GM19023 (cell line): ENCODE results near the gene ABCB1.
A peak's percentile ranks its signal among the peaks of the same experiment; 100 is the strongest.
"Not testable (repeated sequence)": the region's sequence is repeated elsewhere in the genome, so short reads cannot be mapped to it uniquely, and the experiment has no call there.

Experiments
- ATAC-seq: cut with Tn5 transposase; IDR thresholded peaks from one replicate; pipeline ENCODE4 v1.9.1; 2021; ENCODE audit warnings: mild to moderate bottlenecking, moderate library complexity; ENCODE audit not compliant: unreplicated experiment

The ABCB1 gene

DNA sequence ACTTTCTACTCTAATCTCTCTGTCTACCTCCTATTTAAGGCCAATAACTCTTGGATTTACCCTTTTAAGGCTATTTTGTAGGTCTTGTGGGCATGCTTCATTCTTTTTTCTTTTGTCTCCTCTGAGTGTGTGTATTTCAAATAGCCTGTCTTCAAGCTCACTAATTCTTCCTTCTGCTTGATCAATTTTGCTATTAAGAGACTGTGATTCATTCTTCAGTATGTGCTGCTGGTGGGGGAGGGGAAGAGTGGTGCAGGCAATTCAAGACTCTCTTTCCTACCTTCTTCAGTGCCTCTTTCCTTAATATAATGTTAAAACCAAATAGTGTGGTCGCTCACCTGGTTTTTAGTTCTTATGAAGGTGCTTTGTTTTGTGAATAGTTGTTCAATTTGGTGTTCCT, 20.0 kb downstream of the ABCB1 start:
- ATAC-seq = no peak

DNA sequence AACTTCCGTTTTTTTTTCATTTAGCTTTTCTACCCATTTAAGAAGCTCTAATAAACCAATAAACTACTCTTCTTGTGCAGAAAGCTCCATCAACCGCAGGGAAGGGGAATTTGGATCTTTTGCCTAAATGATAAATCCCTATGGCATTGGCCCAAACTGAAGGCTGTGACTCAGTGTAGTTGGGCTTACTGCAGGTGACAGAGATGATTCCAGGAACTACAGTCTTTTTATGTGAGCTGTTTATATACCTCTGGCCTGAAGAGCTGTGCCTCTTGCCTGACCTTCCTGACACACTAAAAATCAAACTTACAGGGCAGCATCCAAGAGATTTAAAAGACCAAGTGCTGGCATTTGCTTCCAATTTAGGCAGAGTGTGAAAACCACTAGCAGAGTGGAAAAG, 25.2 kb downstream of the ABCB1 start:
- no peak for ATAC-seq

DNA sequence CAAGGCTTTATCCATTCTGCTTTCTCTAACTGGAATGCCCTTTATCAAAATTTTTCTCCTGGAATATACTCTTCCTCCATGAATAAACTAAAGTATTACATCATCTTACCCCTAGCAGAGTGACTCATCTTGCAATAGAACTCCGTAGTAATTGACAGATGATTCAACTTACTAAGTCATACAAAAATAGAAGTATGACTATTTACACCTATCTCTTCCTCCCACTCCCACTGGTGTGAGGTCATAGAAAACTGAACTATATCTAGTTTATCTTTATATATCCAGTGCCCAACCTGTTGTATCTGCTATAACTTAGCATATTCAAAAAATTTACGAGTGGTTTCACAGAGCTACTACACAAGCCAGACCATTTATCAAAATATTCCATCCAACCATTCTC, 26.1 kb downstream of the ABCB1 start:
- no peak for ATAC-seq

DNA sequence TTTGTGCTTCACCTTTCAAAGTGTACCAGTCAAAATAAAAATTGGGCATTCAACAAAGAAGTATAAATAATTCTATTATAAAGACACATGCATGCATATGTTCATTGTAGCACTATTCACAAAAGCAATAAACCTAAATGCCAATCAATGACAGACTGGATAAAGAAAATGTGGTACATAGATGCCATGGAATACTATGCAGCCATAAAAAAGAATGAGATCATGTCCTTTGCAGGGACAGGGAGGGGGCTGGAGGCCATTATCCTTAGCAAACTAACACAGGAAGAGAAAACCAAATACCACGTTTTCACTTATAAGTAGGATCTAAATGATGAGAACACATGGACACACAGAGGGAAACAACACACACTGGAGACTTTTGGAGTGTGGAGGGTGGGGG, 28.2 kb downstream of the ABCB1 start:
- ATAC-seq = not testable (repeated sequence)

DNA sequence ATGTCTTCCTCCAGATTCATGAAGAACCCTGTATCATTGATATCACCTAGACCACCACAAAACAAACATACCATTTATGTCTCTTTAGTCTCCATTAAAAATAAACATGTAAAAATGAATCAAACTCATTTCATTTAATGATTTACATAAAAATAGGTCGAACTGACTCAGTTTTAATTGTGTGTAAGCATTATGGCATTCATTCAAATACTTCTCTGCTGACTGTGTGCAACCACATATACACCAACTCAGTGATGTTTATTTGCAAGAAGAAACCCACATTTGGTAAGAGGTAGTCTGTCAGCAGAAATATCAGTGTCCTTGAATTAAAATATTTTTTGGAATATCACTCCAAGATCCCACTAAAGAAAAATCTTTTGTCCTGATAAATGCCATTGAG, 30.5 kb downstream of the ABCB1 start:
- ATAC-seq = no peak

DNA sequence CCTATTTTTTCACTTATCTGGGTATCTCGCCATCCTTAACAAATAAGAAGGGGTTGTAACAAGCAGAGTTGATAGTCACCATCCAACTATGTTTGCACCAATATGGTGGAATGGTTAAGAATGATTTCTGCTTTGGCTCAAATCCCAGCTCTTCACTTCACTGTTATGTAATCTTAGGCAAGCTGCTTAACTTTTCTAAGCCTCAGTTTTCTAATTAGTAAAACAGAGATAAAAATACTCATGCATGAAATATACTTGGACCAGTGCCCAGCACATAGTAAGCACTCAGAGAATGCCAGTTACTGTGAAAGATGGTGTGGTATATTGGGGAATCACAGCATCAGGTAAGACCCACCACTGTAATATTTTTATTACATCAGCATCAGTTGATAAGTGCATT, 33.6 kb downstream of the ABCB1 start:
- no peak for ATAC-seq

DNA sequence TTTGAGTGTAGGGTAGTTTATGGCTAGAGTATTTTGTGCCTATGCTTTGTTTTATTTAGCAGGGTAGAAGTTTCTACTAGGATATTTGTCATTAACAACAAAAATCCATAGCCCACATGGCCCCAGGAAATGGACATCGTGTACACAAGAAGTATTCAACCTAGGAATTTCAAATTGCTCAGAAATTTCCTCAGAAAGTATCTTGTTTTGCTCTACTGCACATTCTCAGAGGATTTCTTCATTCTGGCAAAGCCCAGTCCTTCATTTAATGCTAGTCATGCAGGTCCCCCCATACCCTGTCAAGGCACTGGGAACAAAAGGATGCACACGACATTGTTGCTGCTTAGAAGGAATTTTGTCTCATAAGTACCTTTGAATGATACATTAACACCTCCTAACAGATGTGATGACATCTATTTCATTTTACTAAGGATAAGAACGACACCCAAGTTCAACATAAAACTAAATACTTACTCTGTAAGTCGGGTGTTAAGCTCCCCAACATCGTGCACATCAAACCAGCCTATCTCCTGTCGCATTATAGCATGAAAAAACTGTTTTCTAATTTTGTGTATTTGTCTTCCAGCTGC, 34.3 kb downstream of the ABCB1 start:
- ATAC-seq = no peak

DNA sequence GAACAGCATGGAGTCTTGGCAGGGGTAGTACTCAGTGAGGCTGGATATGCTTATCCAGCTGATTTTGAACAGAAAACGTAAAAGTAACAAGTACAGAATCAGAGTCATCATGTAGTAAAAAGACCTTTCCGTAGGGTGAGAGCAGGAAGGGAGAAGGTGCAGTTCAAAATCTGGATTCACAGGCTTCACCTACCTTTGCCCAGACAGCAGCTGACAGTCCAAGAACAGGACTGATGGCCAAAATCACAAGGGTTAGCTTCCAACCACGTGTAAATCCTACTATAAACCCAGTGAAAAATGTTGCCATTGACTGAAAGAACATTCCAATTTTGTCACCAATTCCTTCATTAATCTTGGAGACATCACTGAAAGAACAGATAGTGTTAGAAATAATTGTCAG, 34.8 kb downstream of the ABCB1 start:
- ATAC-seq = no peak

DNA sequence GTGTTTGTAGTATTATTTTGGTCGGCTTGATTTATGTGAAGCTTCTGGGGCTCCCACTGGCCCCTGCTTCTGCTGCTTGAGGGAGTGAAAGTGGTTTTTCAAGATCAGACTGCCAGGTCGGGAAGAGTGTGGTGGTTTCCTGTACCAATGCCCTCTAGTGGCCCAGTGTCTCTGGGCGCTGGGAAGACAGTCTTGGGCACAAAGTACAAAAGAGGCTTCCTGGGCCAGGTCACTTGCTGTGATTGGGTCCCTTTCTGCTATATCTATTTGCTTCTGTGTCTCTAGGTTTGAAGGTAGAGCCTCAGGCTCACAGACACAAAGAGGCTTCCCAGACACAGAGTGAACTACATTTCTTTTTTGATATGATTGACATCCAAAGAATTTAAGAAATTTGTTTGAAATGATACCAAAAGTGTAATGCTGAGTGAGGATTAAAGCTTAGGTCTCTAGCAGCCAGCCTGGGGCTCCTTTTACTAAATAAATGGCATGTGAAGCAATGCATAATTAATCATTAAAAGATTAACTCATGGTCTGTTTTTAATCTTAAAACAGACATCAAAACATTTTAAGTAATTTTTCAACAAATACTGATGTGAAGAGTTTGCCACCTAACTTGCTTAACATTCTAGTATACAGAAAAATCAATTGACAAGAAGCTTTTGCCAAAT, 36.3 kb downstream of the ABCB1 start:
- peak; percentile 77 for ATAC-seq

DNA sequence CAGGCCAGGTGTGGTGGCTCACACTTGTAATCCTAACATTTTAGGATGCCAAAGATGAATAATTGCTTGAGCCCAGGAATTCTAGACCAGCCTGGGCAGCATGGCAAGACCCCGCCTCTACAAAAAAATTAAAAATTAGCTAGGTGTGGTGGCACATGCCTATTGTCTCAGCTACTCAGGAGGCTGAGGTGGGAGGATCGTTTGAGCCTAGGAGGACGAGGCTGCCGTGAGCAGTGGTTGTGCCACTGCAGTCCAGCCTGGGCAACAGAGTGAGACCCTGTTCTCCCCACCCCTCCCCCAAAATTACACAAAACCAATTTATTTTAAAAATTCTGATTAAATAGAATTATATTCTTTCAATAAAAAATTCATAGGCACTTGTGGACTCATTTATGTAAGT, 39.0 kb downstream of the ABCB1 start:
- no peak for ATAC-seq

DNA sequence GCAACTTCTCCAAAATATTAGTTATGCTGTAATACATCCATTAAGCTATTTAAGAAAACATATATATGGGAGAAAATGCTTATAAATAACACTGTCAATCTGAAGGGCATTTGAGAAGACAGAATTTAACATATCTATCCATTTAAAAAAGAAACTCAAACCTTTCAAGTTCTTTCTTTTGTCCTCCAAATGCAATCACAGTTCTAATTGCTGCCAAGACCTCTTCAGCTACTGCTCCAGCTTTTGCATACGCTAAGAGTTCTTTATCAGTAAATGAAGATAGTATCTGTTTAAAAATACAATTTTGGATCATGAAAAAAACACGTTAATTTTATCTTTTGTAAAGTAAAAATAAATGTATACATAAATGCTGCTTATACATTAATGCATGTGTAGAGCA, 39.6 kb downstream of the ABCB1 start:
- no peak for ATAC-seq

DNA sequence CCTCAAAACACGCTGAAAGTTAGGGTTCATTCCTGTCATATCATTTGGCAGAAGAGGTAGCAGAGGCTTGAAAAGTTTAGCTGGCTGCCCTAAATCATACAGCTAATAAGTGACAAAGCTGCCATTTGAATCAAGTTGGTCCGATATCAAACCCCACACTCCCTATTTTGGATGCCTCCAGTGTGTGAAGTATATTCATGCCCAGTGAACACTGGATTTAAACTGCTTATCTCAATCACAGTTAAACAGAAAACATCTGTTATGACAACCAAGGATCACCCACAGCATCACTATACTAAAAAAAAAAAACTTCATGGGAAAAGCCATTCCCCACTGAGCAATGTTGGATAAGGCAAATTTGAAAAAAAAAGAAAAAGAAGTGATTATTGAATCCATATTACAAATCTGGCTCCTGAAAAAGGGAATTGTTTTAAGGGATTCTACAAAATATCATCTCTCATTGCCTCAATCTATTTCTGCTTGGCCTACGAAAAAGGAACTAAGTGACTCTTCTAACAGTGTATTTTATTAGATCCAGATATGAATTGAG, 48.3 kb downstream of the ABCB1 start:
- no peak for ATAC-seq

DNA sequence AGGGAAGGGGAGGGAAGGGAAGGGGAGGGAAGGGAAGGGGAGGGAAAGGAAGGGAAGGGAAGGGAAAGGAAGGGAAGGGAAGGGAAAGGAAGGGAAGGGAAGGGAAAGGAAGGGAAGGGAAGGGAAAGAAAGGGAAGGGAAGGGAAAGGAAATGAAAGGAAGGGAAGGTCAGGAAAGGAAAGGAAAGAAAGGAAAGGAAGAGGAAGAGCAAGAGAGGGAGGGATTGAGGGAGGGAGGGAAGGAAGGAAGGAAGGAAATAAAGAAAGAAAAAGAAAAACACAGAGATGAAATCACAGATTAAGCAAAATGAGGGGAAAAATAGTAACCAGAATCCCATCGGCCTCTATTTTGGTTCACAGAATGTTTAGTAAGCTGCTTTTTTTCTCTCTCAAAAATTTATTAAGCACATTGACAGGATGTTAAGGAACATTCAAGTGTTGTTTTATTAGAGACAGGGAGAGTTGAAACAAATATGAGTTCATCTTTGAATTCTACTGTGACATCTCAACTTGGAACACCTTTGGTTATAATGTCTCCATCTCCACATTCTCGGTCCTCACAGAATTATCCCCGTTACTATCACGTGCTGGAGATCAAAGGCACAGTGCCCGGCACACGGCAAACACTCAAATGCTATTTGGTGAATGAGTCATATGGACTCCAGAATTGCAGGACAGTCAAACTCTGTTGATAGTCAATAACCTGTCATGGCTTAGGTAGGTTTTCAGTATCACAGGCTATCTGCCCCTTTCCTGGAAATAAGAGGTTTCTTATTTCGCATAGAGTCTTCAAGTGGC, 52.4 kb downstream of the ABCB1 start:
- no peak for ATAC-seq

DNA sequence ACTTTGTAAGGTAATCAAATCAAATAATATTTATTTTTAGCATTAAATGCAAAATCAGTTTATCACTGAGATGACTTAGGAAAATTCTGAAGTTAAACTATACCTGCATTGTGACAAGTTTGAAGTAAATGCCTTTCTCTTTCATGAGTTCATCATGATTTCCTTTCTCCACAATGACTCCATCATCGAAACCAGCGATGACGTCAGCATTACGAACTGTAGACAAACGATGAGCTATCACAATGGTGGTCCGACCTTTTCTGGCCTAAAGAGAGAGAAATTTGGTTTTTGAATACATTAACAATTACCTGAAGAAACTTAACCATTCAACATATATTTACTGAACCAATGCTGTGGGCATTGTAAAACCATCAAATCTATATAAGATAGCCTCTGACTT, 54.9 kb downstream of the ABCB1 start:
- no peak for ATAC-seq

DNA sequence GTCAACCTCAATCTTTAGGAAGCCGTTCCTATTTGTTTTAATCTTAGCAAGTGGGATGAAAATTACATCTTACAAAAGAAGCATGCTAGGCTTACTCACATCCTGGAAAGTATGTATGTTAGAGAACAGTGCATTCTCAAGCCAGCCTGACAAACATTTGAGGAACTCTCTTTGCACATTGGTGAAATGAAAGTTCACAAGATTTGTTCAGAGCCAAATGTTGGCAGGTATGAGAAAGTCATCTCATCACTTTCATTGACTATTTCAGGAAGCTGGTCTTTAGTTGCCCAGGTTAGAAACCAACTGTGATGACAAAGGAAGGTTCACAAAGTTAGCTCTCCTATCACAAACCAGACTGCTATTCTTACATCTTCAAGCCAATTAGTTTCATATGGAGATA, 57.1 kb downstream of the ABCB1 start:
- no peak for ATAC-seq

DNA sequence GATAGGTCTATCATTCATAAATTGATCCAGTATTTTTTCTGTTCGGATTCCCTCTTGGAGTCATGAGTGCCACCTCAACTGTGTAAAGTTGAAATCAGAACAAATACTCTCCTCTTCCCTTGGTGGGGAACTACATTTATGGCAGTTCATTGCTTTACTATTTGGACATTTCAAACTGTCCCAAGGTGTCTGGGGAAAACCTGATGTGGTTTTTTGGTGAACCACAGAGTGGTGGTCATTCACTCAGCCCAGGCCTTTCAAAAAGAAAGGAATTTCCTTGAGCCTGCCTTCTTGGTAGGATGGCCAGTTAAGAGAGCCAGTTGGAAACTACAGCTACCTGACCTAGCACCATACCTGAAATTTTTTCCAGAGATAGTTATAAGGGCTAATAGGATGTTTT, 59.0 kb downstream of the ABCB1 start:
- no peak for ATAC-seq

DNA sequence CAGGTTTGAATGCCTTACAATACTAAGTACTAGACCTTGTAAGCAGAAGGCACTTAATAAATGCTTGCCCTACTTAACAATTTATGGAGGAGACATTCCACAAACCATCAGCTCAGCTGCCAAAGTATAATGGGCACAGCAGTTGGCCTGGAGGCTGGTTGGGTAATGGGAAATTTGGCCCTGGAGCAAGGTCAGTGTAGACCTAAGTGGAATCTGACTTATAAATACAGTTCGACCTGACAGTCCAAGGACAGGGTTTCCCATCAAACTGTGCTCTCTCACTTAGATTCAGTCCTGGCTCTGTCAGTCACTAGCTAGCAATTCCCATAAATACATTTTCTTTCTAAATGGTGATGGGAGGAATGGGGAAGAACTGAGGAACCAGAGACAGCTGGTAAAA, 62.6 kb downstream of the ABCB1 start:
- no peak for ATAC-seq

DNA sequence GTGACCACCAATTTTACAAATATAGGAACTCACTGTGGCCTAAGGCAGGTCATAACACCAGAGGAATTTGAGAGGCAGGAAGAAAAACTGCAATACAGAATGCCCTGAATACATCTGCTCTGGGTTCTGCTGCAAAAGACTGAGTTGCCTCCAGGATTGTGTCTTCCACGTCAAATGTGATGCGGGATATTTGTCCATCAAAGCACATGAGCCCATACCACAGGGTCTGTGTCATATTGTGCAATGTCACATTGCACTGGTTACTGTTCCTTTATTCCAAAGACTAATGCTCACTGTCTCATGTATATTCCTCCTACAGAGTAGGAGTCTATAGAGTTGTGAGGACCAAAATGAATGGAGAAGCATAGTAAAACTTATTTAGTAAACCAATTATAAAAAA, 66.6 kb downstream of the ABCB1 start:
- ATAC-seq = no peak

DNA sequence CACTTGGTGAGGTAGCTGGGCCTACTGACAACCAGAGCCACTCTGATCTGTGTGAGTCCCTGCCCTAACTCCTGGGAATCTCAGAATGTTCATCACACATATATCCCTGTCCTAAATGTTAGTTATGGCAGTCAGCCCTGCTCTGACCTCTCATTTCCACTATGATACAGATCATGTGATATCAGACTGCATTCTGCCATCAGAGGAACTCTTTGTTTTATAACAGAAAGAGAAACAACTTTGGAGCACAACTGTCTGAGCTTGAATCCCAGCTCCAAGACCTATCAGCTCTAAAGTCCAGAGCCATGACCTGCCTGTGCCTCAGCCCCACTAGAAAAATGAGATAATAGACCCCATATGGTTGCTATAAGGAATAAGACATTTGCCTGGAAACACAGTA, 70.6 kb downstream of the ABCB1 start:
- ATAC-seq = no peak

DNA sequence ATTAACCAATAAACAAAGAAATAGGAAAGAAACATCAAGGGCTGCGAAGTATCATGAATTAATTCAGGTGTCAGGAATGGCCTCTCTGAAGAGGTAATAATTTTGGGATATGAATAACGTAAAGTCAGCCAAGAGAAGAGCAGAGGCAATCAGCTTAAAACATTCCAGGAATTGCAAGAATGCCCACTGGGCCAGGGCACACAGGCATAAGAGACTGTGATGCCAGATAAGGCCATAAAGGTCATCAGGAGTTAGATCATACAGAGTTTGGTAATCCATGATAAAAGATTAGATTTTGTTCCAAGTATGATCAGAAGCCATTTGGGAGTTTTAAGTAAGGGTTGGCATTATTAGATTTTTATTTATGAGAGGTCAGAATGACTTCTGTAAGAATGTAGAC, 72.0 kb downstream of the ABCB1 start:
- ATAC-seq = no peak

DNA sequence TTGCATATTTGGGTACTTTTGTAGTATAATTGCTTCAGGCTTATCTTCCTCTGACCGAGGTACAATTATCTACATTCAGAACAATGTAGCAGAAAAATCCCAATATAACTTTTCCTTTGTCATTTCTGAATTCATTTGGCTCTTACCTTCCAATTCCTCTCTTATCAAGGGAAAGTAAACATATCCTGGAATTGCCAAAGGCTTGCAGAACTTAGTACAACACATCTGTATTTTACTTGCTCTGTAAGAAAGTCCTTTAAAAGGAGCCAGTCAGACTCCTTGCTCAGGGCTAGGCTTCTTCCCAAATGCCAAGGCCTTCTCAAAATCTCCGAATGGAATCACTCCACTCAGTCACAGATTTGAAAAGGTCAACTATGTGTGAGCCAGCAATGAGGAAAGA, 81.9 kb downstream of the ABCB1 start:
- no peak for ATAC-seq

DNA sequence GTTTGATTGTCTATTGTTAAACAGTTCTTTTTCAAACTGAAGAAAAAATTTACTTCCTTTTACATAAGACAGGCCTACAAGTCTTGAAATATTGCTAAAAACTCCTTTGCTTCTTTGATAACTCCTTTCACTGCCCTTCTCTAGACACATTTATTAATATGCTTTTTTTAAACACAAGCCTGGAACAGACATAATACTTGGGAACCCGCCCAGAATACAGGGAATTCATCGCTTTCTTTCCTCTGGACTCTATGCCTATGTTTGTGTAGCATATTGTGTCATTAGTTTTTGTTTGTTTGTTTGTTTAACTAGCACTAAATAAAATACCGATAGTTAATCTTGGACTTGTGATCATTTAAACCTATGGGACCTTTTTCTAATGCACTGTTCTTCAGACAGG, 82.8 kb downstream of the ABCB1 start:
- no peak for ATAC-seq
